Stromal cell of bone marrow (primary cell): ENCODE data around the gene RNASEL.

Experiments
- DNase-seq: peaks from one replicate; pipeline ENCODE4 v3.0.0-alpha.2; 2012; ENCODE audit warnings: low read depth

RNASEL gene

DNA sequence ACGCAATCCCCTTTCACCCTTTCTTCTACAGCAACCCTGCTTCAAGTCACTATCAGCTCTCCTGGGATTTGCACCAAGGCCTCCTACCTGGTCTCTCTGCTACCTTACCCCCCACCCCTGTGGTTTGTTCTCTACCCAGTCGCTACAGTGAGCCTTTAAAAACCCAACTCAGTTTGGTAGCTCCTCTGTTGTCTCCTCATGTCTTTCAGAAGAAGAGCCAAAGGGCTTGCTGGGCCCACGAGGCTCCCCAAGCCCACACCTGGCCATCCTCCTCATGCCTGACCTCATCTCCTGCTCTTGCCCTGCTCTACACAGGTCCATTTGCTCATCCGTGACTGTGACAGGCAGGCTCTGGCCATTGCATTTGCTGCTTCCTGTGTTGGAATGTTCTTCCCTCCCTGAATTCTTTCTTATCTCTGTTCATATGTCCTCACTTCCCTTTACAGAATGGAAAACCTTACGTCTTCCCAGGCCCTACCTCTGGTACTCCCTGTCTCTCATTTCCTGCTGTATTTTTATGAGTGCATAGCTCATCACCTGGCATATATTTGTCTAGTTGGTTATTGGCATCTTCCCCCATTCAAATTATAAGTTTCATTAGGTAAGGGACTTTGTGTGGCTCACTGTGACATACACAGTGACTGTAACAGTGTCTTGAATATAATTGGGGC lies 11.8 kb upstream of the RNASEL start:
- no peak for DNase-seq

DNA sequence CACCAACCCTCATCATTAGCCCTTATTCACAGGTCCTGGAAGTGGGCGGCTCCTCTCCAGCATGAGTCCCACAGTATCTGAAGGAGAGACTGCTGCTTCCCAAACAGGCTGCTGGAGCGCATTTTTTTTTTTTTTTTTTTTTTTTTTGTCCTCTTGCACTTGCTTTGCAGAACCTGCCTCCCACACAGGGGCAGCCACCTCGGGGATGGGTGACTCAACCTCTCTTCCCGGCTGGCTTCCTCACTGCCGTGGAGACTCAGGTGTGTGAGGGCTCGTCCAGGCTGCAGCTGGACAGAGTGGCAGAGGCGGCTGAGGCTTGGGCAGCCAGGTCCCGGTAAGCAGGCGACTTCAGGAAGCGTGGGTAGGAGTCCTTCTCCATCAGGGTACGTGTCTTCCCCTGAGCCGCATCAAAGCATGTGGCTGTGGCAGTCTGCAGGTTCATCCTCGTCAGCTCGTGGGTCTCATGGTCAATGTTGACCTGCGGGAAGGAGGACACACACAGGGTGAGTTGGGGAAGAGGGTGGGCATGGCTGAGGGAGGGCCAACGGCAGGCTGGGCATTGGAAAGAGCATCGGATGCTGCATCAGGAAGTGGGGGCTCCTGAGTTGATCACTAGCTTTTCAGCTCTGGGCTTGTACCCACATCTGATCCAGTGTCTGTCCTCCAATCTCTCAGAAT lies 11.1 kb upstream of the RNASEL start:
- DNase-seq = no peak

DNA sequence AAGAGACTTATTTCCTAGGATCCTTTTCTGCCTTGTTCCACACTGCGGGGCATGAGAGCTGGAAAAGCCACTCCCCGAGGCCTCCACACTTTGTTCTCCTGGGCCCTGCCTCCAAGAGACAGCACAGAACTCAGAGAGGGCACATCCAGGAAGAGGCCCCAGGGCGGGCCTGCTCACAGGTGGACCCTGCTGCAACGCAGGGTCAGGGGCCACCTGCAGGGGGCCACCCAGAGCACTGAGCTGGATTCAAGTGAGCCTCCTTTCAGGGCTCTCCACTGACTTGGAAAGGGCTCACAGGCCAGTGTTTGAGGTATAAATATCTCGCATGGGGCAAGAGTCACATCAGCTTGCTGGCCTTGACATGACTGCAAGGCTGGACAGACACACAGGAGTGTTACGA lies 10.3 kb upstream of the RNASEL start:
- no peak for DNase-seq

GRCh38 chr1:182598296-182598695 lies 9.2 kb upstream of the RNASEL start:
- no peak for DNase-seq

- DNase-seq = no peak
Observed at GRCh38 chr1:182596934-182597333, 7.9 kb upstream of the RNASEL start.

DNA sequence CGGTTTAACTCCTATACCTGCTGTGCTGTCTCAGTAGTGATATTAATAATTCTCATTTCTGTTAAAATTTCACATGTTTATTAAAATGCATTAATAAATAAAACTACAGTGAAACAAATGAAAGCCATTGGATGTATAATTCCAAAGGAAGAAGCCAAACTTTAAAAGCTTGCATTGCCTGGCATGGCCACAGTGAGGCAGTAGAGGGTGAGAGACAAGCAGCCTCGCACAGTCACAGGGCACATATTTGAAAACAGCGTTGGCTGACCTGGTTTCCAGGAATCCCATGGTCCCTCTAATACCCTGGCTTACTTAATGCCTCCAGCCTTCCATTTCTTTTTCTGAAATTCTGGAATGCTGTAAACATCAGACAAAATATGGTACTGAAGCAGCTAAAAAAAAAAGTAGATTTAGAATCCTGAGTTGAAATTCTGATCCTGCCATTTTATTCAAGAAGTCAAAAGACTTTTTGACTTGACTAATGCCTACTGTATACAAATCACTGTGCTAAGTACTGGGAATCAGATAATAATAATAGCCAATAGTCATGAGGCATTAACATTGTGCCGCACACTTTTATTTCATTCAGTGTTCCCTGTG lies 6.7 kb upstream of the RNASEL start:
- peak; percentile 55 for DNase-seq

GRCh38 chr1:182589931-182590330 lies 875 bp upstream of the RNASEL start:
- no peak for DNase-seq

DNA sequence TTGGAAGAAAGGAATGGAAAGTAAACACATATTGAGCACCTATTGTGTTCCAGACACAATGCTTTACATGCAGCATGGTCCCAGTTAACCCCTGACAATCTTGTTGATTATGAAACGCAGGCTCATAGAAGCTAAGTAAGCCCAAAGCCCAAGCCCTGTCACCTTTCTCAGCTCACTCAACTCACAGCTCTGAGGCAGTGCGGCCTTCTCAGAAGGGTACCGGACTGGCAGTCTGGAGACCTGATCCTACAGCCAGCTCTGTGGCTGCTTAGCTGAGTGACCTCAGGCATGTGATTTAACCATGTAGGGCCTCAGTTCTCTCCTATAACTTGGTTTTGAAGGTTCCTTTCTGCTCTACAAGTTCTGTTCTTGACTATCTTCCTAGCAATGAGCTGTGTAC lies 464 bp upstream of the RNASEL start:
- no peak for DNase-seq

DNA sequence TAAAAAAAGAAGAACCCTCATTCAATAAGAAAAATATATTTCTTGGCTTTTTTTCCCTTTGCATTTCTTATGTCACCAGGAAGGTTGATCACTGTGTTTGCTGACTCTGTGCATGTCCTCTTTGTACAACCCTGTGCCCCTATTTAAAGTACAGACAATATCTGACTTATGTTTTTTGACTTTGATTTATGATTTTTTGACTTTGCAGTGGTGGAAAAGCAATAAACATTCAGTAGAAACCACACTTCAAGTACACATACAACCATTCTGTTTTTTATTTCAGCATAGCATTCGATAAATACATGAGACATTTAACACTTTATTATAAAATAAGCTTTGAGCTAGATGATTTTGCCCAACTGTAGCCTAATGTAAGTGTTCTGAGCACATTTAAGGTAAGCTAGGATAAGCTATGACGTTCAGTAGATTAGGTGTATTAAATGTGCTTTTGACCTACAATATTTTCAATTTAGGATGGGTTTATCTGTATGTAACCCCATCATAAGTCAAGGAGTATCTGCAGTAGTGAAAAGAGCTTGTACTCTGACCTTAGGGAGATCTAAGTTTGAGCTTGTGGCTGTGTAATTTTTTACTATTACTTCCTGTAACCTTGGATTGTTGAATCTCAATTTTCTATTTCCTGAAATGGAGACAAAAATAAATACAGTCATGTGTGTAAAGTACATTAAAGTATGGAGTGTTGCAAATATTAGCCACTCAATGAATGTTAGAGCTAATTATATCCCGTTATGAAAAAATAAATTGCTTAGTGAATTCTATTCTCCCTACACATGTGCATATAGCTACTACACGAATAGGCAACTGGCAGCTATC lies 1.2 kb downstream of the RNASEL start:
- DNase-seq = no peak

DNA sequence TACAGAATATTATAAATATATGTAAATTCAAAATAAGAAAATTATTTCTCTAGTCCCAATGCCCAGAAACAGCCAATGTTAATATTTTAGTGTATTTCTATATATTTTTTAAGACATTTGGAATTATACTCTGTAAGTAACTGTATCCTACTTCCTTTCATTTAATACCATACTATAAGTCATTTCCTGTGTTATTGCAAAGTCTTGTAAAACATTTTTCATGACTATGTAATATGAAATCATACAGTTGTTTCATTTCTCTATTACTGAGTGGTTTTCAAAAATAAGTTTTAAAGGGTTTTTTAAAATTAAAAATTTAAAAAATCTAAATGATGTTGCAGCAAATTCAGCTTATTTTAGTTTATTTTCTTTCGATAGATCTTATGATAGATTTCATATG lies 2.0 kb downstream of the RNASEL start:
- no peak for DNase-seq

DNA sequence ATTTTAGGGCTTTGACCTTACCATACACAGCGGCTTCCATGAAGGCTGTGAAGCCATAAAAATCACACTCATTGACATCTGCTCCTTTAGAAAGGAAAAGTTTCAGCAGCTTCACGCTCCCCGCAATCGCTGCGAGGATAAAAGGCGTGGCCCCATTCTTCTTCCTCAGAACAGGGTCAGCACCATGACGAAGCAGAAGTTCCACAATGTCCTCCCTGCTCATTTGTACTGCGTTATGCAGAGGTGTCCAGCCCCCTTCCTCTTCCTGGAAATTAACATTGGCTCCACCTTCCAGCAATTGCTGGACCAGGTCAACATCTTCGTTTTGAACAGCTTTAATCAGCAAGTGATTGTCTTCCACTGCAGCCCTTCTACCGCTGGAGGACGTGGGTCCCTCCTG lies 2.7 kb downstream of the RNASEL start:
- DNase-seq = no peak

DNA sequence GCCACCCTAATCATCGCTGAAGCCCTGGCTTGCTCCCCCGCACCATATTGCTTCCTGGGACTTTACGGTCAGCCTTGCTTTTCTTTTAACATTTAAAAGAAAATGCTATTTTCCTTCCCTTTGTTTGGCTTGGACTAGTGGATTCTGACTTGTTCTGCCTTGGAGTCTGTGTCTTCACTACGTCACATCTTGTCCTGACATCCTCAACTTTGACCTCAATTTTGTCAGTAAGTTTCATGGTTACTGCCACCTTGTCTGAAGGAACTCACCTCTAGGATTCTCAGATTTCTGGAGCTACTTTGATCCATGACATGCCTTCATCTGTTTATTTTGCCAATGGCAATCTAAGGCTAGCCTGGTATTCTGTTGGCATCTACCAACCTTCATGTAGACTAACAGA lies 4.3 kb downstream of the RNASEL start:
- DNase-seq = no peak

GRCh38 chr1:182580736-182581135 lies 8.3 kb downstream of the RNASEL start:
- no peak for DNase-seq

GRCh38 chr1:182575540-182576149 lies 13.4 kb downstream of the RNASEL start:
- peak; percentile 31 for DNase-seq

- no peak for DNase-seq
Observed at GRCh38 chr1:182574156-182574555, 14.9 kb downstream of the RNASEL start.

- no peak for DNase-seq
Observed at GRCh38 chr1:182570611-182570970, 18.5 kb downstream of the RNASEL start.

DNA sequence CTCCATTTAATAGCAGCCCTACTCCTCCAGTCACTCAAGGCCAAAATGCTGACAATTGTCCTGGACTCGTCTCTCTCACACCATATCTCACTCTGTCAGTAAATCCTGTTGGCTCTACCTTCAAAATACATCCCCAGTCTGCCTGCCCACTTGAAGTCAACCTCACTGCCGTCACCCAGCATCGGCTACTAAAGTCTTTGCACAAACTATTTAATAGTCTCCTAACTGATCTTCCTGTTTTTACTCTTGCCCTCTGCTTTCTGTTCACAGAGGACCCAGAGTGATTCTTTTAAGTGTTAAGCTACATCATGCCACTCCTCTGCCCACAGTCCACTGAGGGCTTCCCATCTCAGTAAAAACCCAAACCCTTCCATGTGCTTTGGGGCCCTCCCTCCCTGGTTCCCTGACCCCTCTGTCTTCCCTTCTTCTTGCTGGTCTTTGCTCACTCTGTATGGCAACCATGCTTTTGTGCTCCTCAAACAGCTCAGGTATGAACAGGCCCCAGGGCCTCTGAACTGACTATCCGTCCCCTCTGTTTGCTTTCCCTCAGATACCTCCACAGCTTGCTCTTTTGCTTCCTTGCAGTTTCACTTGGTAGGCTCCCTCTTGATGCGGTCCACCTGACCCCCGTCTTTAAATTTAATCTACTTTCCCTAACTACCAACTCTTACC lies 19.0 kb downstream of the RNASEL start:
- DNase-seq = no peak

- DNase-seq = no peak
Observed at GRCh38 chr1:182568647-182569284, 20.3 kb downstream of the RNASEL start.

- DNase-seq = no peak
Observed at GRCh38 chr1:182567629-182568028, 21.4 kb downstream of the RNASEL start.

GRCh38 chr1:182565537-182565936 lies 23.5 kb downstream of the RNASEL start:
- DNase-seq = no peak

DNA sequence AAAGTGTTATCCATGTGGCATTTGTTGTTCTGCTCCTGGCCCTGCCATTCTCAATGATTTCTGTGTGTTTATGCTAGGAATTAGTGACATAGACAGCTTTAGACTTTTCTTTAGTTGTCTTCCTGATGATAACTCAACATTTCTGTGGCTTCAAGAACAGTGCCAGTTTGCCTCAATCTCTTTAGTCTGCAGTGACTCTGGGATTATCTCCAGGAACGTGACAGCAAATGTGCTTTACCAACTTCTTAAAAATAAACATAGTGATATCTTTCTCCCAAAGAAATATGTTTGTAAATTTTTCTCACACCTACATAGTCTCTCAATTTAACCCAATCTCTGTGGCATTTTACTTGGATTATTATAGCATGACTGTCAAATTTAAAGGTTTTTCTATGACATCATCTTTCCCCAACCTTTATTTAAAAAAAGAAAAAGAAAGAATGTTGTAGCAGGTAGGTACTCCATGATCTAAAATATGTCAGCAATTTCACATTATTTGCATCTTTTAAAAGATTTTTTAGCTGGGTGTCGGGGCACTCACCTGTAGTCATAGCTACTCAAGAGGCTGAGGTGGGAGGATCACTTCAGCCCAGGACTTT lies 24.6 kb downstream of the RNASEL start:
- DNase-seq = no peak
